ENCODE results near the gene LRIG2. TPM values are rescaled to one million over a fixed set of nuclear protein-coding genes. Genes with fewer than 3 reads are reported as not detected.
A peak's percentile ranks its signal among the peaks of the same experiment; 100 is the strongest.

Gene LRIG2
- total RNA-seq, 1 experiment from 2014 or later = 22.6 TPM

DNA sequence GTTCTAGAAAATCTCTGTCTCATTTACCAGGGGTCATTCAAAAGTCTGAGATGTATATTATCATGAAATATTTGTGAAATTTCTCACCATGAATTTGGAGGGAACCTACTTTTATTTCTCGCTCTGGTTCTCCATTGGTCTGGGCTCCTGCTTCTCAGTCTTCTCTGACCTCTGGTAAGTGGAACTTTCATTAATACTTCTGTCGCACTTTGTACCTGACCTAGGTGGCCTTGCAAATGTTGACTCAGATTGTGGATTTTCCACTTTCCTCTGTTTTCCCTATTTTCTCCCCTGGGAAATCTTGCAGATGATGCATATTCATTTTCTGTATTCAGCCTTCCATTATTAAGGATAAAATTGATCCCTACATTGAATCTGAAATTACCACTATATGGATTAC is 53.2 kb downstream of the LRIG2 start:
- no peak overlapping the region for H3K4me3 ChIP-seq (ENCODE audit: insufficient read depth, low read depth, low read length)
- no peaks in the 10 kb centered on the region for H3K27me3 ChIP-seq (ENCODE audit: control insufficient read depth, insufficient read depth, low read length)
- DNase-seq = no peak
- H3K36me3 ChIP-seq (replicated peaks; ENCODE audit: control insufficient read depth, insufficient read depth, low read length) = peaks cover 19% of the 10 kb centered on the region

DNA sequence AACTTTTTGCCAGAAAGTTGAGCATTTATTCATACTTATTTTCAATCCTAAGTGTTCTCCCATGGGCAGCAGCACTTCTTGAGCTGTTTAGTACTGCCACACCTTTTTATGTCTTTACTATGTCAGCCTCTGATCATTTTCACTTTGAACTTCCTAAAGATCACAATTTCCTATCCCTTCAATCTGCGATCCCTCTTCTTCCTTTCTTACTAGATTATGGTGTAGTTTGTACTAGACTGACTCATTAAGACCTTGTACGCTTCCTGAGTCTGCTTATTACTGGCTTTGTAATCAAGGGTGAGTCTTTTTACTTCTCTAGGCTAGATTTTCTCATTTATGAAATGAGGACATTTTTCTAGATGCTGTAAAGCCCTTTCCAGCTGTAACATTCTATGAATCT is 55.1 kb downstream of the LRIG2 start:
- H3K36me3 ChIP-seq (replicated peaks; ENCODE audit: control insufficient read depth, insufficient read depth, low read length) = peaks cover 17% of the 10 kb centered on the region

DNA sequence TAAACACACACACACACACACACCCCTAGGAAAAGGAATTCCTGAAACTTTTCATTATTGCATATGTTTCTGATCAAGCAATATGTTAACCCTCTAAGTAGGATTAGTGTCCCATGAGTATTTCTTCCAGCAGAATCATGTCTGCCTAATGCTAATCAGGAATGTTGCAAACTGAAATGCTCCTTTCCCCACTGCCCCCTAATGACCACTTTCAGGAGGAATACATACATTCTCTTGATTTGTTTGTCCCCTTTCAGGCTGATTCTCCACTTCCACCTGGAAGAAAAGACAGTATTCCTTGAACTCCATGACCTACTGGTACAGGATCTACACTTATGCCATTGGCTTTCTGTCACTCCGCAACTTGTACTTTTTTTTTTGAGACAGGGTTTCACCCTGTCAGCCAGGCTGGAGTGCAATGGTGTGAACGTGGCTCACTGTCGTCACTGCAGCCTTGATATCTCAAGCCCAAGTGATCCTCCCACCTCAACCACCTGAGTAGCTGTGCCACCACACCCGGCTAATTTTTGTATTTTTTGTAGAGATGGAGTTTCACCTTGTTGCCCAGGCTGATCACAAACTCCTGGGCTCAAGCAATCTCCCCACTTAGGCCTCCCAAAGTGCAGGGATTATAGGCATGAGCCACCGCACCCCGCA is 56.7 kb downstream of the LRIG2 start:
- Histone ChIP-seq H3K27me3 (ENCODE audit: control insufficient read depth, insufficient read depth, low read length) (no peaks in the 10 kb centered on the region), H3K4me3 (ENCODE audit: insufficient read depth, low read depth, low read length) (no peak overlapping the region), H3K36me3 (replicated peaks; ENCODE audit: control insufficient read depth, insufficient read depth, low read length) (peaks cover 7% of the 10 kb centered on the region)
- no peak for DNase-seq

More for the DNA sequence above, 55.1 kb downstream of the LRIG2 start:
- Histone ChIP-seq H3K27me3 (ENCODE audit: control insufficient read depth, insufficient read depth, low read length) (no peaks in the 10 kb centered on the region), H3K4me3 (ENCODE audit: insufficient read depth, low read depth, low read length) (no peak overlapping the region)
- no peak for DNase-seq

DNA sequence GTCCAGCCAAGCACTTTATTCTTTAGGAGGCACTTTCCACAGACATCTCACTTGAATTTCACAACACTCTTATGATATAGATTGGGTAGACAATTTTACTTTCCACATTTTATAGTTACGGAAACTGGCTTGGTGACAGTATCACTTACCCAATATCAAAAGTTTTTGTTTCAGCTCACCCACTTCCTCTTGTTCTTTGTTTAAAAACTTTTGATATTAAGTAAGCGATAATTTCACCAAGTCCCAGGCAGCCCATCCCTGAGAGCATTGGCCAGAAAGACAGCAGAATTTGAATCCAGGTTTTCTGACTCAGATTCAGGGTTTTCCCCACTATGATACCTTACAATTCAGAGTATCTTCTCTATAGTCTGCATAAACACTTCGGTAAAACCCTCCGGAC is 60.0 kb downstream of the LRIG2 start:
- H3K4me3 ChIP-seq (ENCODE audit: insufficient read depth, low read depth, low read length) = no peak overlapping the region
- DNase-seq = no peak
- H3K27me3 ChIP-seq (ENCODE audit: control insufficient read depth, insufficient read depth, low read length) = no peaks in the 10 kb centered on the region
- peaks cover 1% of the 10 kb centered on the region; the same call in 1 of the 2 replicates for H3K36me3 ChIP-seq (replicated peaks; ENCODE audit: control insufficient read depth, insufficient read depth, low read length)

DNA sequence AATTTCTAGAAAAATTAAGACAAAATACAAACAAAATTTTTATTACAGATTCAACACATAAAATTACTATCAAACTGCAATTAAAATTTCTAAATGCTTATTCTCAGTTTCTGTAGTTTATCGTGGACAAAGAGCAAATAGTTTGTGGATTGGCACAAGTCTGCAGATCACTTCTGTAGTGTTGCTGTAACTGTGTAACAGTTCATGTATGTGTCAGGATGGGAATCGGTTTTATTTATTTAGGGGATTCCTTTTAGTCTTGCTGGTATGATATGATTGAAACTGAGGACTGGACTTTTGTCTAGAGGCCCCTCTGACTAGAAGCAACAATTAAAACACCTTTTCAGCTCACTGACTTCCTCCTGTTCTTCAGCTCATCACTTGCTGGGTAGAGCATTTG is 60.8 kb downstream of the LRIG2 start:
- H3K36me3 ChIP-seq (replicated peaks; ENCODE audit: control insufficient read depth, insufficient read depth, low read length) = peaks cover 1% of the 10 kb centered on the region; the same call in 1 of the 2 replicates
- H3K4me3 ChIP-seq (ENCODE audit: insufficient read depth, low read depth, low read length) = no peak overlapping the region
- no peaks in the 10 kb centered on the region for H3K27me3 ChIP-seq (ENCODE audit: control insufficient read depth, insufficient read depth, low read length)
- no peak for DNase-seq

DNA sequence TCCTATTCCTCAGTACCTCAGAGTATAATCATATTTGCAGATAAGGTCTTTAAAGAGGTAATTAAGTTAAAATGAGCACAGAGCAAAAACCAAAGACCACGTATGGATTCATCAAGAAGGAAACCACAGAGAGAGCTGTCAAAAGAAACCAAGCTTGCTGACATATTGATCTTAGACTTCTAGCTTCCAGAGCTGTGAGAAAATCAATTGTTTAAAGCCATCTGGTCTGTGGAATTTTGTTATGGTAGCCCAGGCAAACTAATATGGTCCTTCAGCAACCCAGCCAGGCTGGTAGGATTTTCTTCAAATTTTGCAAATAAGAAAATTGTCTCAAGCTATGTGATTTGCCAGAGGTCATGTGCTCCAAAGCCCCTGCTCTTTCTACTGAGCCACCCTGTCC is 62.5 kb downstream of the LRIG2 start:
- Histone ChIP-seq H3K36me3 (replicated peaks; ENCODE audit: control insufficient read depth, insufficient read depth, low read length) (peaks cover 1% of the 10 kb centered on the region; the same call in 1 of the 2 replicates), H3K27me3 (ENCODE audit: control insufficient read depth, insufficient read depth, low read length) (no peaks in the 10 kb centered on the region), H3K4me3 (ENCODE audit: insufficient read depth, low read depth, low read length) (no peak overlapping the region)
- DNase-seq = no peak

DNA sequence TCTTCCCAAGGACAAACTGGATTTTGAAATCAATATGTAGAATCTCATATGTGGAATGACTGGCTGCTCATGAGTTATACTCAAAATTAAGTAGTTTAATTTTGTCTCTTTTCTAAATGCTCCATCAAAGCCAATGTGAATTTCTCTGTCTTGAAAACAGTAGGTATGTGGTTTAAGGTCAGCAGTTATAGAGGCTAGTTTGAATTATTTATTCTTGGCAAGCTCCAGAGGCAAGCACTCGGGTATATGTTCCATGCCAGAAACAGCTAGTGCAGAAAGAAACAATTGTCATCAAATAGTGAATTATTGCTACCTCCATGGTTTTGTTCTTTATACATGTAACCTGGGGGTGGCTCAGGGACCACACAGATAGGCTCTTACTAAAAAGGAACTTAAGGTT is 63.5 kb downstream of the LRIG2 start:
- no peak for DNase-seq
- Histone ChIP-seq H3K36me3 (replicated peaks; ENCODE audit: control insufficient read depth, insufficient read depth, low read length) (peaks cover 1% of the 10 kb centered on the region; the same call in 1 of the 2 replicates), H3K27me3 (ENCODE audit: control insufficient read depth, insufficient read depth, low read length) (no peaks in the 10 kb centered on the region; the same call in none of the 2 replicates), H3K4me3 (ENCODE audit: insufficient read depth, low read depth, low read length) (no peak overlapping the region)

DNA sequence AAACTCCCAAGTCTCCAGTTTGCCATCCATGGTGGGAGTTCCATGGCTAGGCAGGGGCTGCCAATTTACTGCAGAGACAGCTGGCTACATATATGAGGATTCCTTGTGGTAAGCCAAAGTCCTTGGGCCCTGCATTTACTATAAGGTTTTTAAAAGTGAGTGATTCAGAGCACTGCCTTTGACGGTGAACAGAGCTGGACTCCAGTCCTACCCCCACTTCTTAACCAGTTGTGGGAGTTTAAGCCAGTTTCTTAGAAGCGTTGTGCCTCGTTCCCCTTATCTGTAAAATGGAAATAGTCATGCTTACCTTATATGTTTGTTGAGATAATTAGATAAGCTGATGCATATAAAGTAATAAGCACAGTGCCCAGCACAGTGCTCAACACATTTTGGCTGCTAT is 64.6 kb downstream of the LRIG2 start:
- no peaks in the 10 kb centered on the region for H3K36me3 ChIP-seq (replicated peaks; ENCODE audit: control insufficient read depth, insufficient read depth, low read length)
- H3K4me3 ChIP-seq (ENCODE audit: insufficient read depth, low read depth, low read length) = no peak overlapping the region
- no peak for DNase-seq
- no peaks in the 10 kb centered on the region; the same call in none of the 2 replicates for H3K27me3 ChIP-seq (ENCODE audit: control insufficient read depth, insufficient read depth, low read length)

DNA sequence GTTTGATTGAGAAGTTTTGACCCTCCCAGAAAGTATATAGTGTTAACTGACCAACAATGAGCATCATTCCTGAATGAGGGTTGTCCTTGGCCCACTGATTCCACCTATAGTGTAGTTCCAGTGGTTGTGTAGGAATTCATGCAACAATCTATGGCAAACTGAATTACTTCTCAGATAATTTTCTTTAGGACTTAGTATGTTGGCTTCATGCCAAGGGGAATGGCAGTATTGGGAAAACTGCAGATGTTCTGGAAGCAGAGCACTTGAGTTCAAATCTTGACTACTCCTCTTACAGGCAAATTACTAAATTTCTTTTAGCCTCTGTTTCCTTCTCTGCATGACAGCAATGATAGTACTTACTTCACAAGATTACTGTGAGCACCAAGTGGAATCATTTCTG is 65.8 kb downstream of the LRIG2 start:
- DNase-seq = no peak
- Histone ChIP-seq H3K4me3 (ENCODE audit: insufficient read depth, low read depth, low read length) (no peak overlapping the region), H3K36me3 (replicated peaks; ENCODE audit: control insufficient read depth, insufficient read depth, low read length) (no peaks in the 10 kb centered on the region), H3K27me3 (ENCODE audit: control insufficient read depth, insufficient read depth, low read length) (no peaks in the 10 kb centered on the region; the same call in none of the 2 replicates)

DNA sequence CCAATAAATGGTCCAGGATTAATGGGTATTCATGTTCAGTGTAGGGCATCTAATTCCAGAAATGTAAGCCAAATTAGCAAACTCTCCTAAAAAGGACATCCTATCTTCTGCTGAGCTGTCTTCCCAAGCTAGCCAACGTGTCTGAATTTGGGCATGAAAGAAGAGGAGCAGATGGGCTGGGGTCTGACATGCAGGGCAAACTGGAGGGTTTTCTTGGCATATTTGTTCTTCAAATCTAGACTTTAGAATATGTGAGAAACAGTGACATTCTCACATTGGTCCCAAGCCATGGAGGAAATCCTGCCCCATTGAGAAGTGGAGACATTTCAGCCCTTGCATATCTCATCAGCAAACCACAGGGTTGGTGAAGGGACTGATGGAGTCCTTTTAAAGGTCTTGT is 67.2 kb downstream of the LRIG2 start:
- DNase-seq = no peak
- Histone ChIP-seq H3K36me3 (replicated peaks; ENCODE audit: control insufficient read depth, insufficient read depth, low read length) (no peaks in the 10 kb centered on the region), H3K27me3 (ENCODE audit: control insufficient read depth, insufficient read depth, low read length) (no peaks in the 10 kb centered on the region; the same call in none of the 2 replicates), H3K4me3 (ENCODE audit: insufficient read depth, low read depth, low read length) (no peak overlapping the region)

DNA sequence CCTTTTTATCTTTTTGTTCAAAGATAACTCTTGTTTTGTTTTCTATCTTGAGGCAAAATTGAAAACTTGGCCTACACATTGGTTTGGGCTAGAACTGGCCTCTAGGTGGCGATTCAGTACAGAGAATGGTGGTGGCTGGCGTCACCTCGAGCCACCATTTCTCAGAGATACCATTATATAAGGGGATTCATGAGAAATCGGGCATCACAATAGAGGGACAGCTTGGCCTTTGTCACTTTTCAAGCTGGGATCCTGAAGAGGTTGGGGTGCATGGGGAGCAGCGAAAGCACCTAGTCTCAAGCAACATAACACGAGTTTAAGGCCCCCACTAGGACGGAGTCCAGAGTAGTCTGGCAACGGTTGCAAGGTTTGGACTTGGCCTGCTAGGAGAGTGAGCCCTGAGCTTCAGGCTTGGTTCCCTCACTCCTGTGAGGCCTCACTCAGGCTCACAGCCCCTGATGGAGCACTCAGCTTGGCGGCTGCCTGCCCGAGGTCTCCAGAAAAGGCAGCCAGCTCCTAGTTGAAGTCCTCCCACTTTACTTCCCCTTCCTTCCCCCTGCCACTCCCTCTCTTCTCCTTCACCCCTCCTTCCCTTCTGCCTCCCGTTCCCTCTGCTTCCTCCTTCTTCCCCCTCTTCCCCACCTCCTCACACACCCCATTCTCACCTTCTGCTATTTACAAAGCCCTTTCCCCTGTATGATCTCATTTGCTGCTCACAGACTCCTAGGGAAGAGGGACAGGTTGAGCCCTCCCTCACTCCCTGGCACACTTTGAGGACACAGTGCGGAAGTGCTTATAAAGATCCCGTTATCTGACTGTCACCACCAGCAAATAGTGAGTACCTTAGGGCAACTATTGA is 67.8 kb downstream of the LRIG2 start:
- Histone ChIP-seq H3K4me3 (ENCODE audit: insufficient read depth, low read depth, low read length) (no peak overlapping the region), H3K27me3 (ENCODE audit: control insufficient read depth, insufficient read depth, low read length) (no peaks in the 10 kb centered on the region; the same call in none of the 2 replicates), H3K36me3 (replicated peaks; ENCODE audit: control insufficient read depth, insufficient read depth, low read length) (no peaks in the 10 kb centered on the region)
- peak; percentile 62 for DNase-seq

DNA sequence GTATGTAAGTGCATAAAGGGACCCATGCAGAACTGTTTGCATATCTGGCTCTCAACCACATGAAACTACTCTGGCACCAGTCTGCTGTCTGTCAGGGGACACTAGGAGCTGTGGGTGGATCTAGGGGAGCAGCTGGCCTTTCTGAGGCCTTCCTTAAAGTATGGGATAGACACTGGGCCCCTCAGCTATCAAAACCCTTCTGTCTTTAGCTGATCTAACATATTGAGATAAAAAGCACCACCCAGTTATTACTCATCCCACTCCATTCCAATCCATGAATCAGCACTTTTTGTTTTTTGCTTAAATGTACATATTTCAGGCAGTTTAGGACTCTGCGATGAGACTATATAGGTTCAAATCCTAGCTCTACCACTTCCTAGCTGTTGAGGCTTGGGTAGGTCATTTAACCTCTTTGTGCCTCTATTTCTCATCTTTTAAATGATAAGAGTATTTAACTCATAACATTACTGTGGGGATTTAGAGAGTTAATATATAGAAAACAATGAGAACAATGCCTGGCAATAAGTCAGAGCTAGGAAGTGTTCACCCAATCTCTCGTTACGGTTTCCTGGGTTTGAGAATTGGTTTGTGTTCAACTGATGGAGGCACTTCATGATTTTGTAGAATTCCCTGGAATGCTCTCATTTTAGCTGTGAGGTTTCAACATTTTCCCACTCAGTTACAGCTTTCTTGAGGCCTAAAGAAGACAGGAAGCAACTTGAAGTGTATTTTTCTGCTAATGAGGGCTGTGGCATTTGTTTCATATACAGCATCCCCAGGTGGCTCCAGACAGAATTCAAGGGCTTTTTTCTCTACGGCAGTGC is 68.9 kb downstream of the LRIG2 start:
- no peak for DNase-seq
- H3K4me3 ChIP-seq (ENCODE audit: insufficient read depth, low read depth, low read length) = no peak overlapping the region
- H3K36me3 ChIP-seq (replicated peaks; ENCODE audit: control insufficient read depth, insufficient read depth, low read length) = no peaks in the 10 kb centered on the region
- no peaks in the 10 kb centered on the region; the same call in none of the 2 replicates for H3K27me3 ChIP-seq (ENCODE audit: control insufficient read depth, insufficient read depth, low read length)

DNA sequence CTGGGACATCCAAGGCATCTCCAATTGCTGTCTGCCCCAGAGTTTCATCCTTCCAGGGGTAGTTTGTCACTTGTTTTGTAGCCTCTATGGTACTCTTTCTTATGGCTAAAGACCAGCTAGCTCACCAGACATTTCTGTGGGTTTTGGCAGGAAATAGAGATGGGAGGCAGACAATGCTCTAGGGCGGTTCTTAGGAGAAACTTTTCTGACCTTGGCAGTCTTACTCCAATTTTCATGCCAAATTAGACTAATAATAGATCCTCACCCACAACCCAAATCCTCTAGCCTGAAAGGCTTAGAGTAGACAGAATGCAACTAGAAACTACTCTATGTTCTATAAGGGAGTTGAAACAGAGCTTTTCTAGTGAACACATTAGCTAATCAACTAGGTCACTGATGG is 69.8 kb downstream of the LRIG2 start:
- Histone ChIP-seq H3K4me3 (ENCODE audit: insufficient read depth, low read depth, low read length) (no peak overlapping the region), H3K27me3 (ENCODE audit: control insufficient read depth, insufficient read depth, low read length) (no peaks in the 10 kb centered on the region; the same call in none of the 2 replicates), H3K36me3 (replicated peaks; ENCODE audit: control insufficient read depth, insufficient read depth, low read length) (no peaks in the 10 kb centered on the region)
- DNase-seq = no peak

DNA sequence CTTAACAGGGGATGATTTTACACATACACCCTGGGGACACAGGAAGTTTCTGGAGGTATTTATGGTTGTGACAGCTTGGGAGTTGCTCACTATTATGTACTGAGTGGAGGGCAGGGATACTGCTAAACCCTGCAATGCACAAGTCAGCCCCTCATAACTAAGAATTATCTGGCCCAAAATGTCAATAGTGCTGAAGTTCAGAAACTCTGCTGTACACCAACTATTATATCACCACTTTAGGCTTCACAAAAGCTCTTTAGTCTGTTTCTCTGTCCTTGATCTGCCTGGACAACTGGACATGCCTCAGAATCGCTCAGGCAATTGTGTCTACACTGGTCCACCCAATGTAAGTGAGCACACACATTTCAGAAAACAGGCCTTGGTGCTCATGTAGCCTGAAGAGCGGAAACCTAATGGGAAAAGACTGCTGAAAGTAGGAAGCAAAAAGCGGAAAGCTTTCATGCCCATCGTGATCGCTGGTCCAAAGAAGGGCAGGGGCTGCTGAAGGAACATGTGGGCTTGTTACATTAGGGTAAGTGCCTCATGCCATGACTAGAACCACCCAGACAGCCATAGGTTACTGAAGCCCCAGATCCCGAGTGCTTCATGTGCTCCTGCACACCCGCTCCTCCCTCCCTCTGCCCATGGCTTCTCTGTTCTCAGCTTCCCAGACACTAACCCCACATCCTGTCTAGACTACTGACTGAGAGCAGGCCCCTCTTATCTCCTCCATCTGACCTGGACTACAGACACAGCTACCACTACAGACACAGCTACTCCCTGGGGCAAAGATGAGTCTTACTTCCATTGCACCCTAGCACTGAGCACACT is 73.5 kb downstream of the LRIG2 start:
- no peak for DNase-seq
- Histone ChIP-seq H3K27me3 (ENCODE audit: control insufficient read depth, insufficient read depth, low read length) (no peaks in the 10 kb centered on the region), H3K36me3 (replicated peaks; ENCODE audit: control insufficient read depth, insufficient read depth, low read length) (no peaks in the 10 kb centered on the region), H3K4me3 (ENCODE audit: insufficient read depth, low read depth, low read length) (no peak overlapping the region)
